Epithelial cell of proximal tubule (primary cell): ENCODE results near the gene ADAMTSL1. TPM values are rescaled to one million over a fixed set of nuclear protein-coding genes. Genes with fewer than 3 reads are reported as not detected.

Source experiments
- DNase-seq: peaks from one replicate; pipeline ENCODE4 v3.0.0-alpha.2; 2011; ENCODE audit warnings: low read depth
- H3K4me3 ChIP-seq: 2 replicates; pipeline ENCODE4 v1.5.1; 2011; ENCODE audit warnings: low read depth, mild to moderate bottlenecking, low read length
- total RNA-seq: library from RNA; depleted of rRNA; stranded (reverse); fragments of >200 nt; gene quantifications from 2 replicates; pipeline ENCODE4 v1.2.3, GENCODE V29; 2015
- TF ChIP-seq, protein P1 (sequence below): conservative IDR thresholded peaks from 2 replicates; pipeline ENCODE4 v1.5.1; 2012; ENCODE audit warnings: low read depth, mild to moderate bottlenecking, low read length

ADAMTSL1 gene
- total RNA-seq, 1 donor from 2014 or later, result 2.8 TPM

DNA sequence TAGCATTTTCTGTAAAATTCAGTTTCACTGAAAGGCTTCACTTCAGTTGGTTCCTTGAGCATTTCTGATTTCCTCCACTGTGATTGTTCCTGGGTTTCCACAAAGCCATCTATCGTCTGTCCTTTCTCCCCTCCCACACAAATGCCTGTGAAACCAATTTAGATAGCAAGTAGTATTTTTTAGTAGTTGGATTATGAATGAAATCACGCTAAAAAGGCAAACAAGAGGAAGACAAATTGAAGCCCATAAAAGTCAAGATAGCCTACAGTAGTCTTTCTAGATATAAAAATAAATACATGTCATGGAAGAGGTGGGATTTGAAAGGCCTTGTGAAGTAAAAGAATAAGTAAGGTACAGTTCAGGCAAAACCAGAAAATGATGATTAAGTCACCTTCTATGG lies 162.8 kb downstream of the ADAMTSL1 start:
- no peak for DNase-seq
- TF ChIP-seq, protein P1, sequence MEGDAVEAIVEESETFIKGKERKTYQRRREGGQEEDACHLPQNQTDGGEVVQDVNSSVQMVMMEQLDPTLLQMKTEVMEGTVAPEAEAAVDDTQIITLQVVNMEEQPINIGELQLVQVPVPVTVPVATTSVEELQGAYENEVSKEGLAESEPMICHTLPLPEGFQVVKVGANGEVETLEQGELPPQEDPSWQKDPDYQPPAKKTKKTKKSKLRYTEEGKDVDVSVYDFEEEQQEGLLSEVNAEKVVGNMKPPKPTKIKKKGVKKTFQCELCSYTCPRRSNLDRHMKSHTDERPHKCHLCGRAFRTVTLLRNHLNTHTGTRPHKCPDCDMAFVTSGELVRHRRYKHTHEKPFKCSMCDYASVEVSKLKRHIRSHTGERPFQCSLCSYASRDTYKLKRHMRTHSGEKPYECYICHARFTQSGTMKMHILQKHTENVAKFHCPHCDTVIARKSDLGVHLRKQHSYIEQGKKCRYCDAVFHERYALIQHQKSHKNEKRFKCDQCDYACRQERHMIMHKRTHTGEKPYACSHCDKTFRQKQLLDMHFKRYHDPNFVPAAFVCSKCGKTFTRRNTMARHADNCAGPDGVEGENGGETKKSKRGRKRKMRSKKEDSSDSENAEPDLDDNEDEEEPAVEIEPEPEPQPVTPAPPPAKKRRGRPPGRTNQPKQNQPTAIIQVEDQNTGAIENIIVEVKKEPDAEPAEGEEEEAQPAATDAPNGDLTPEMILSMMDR, result no peak
- no peak overlapping the region for H3K4me3 ChIP-seq

DNA sequence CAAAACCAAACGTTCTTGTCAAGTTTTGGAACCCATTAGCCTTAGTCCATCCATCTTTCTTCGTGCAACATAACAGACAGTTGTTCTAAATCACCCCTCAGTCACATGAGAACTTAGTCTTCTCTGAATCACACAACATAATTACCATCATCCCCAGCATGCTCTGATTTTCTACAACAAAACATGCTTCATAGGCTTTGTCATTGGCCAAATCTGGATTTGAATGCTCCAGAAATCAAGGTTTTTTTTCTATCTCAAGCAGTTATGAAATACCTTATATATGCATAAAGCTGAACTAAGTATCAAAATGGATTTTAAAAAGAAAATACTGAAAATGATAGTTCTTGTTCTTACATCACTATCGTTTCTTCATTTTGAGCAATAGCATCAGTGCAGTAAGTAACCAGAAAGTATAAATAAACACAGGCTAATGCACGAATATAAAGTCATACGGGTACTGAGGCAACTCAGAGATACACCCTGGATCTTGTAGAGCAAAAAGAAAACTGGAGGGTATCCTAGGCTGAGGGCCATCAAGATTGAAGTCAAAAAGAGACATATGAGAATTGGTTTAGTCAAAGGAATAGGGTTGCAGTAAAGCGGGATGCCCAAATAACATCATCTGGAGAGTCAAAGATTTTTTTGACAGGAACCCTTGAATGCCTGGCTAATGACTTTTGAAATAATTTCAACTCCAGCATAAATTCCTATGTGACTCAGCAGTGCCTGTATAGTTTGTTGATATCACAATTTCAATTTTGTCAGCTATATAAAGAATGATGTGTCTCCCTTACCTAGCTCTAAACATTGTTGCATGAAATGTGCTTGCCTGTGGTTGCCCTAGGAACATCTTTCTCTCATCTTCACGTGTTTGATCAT lies 164.7 kb downstream of the ADAMTSL1 start:
- no peak for DNase-seq
- TF ChIP-seq, protein P1, result no peak
- H3K4me3 ChIP-seq, result no peak overlapping the region

DNA sequence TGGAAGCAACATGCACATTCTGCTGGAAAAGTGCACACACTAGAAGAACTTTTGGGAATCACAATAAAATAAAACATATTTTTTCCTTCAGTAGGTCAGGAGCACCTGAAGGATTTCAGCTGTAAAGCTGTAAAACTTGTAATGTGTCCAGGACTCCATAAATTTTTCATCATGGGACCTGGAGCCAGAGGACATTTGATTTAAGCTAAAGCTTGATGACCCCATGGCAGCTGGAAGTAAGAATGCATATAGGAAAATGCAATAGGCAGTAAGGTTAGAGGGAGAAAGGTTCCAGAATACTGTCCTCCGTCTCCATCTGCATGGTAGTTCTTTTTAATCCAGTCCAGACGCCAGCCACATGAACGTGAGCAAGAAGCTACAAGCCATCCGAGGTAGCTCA lies 166.0 kb downstream of the ADAMTSL1 start:
- H3K4me3 ChIP-seq, result no peak overlapping the region
- no peak for DNase-seq
- TF ChIP-seq, protein P1, result no peak

DNA sequence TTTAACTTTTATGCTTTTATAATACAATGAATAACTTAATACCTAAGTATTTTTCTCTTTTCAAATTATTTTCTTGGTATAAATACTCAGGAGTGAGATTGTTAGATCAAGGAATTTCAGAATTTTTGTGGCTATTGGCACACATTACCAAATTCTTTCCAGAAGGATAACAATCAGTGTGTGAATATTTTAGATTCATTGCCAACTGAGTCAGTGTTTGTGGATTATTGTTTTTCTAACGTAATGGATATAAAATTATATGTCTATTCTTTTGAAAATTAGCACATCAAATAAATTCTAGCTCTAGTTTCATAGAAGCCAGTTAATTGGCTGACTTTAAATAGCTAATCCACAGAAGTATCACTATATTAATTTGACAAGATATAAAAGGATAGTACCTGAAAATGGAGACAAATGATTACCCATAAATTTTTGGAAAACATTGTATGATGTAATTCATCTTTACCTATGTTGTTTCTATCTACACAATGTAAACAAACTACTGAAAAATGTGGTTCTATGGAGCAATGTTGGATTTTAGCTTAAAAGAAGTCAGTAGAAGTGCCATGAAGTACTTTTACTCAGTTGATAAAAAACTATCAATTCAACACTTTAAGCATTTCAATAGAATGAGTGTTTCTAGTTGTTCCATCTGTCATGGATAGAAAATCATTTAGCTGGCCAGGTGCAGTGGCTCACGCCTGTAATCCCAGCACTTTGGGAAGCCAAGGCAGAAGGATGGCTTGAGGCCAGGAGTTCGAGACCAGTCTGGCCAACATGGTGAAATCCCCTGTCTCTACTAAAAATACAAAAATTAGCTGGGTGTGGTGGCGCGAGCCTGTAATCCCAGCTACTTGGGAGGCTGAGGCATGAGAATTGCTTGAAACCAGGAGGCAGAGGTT lies 185.1 kb downstream of the ADAMTSL1 start:
- DNase-seq, result no peak
- TF ChIP-seq, protein P1, result no peak

DNA sequence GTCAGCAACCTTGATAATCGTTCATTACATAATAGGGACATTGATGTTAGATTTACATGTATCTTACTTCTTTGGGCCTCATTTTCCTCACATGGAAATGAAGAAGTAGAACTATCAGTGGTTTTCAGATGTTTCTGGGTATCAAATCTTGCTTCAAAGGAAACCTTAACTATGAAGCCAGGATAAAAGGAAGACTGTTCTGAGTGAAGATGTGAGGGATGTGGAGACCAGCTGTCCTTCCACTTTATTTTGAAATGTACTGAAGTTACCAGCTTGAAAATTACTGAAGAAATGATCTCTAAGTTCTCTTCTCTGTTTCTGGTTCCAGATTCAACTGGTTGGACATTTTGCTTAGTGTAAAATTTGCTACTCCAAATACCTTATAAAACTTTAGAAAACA lies 186.0 kb downstream of the ADAMTSL1 start:
- TF ChIP-seq, protein P1, result no peak
- DNase-seq, result no peak
- no peak overlapping the region for H3K4me3 ChIP-seq

More for the DNA sequence above, 185.1 kb downstream of the ADAMTSL1 start:
- no peak overlapping the region for H3K4me3 ChIP-seq

DNA sequence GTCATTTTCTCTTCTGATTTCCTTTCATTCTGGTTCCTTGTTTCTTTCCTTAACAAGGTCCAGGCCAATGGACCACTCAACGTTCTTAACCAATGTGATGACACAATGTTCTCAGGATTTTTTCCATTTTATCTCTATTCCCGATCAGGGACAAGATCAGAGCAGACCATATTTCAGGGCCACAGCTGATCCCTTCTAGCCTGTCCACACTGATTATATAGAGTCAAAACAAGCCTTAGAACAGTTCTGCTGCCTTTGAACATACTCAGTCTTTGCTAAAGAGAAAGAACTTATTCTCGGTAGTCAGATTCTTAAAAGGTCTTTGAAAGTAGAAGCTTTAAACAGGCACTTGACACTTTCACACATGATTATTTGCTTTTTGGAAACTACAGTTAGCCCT lies 188.4 kb downstream of the ADAMTSL1 start:
- H3K4me3 ChIP-seq, result no peak overlapping the region
- TF ChIP-seq, protein P1, result no peak
- DNase-seq, result no peak
